IPS-20b (cell line): ENCODE data around the gene TMEM131.

Source experiments
- H3K27ac ChIP-seq: one replicate; pipeline ENCODE4 v1.5.1; 2013; ENCODE audit warnings: low read length
- H3K27me3 ChIP-seq: 2 replicates; pipeline ENCODE4 v1.6.1; 2013; ENCODE audit warnings: mild to moderate bottlenecking, low read length, inconsistent platforms; ENCODE audit not compliant: insufficient read depth
- H3K36me3 ChIP-seq: 2 replicates; pipeline ENCODE4 v1.6.1; 2013; ENCODE audit warnings: low read depth, mild to moderate bottlenecking, inconsistent platforms, low read length, moderate library complexity; ENCODE audit not compliant: insufficient read depth
- H3K4me1 ChIP-seq: 2 replicates; pipeline ENCODE4 v1.6.1; 2013; ENCODE audit warnings: mild to moderate bottlenecking, control low read depth, inconsistent platforms, low read length, moderate library complexity; ENCODE audit not compliant: insufficient read depth
- H3K4me3 ChIP-seq: 2 replicates; pipeline ENCODE4 v1.5.1; 2013; ENCODE audit warnings: mild to moderate bottlenecking, low read length, inconsistent platforms
- H3K9ac ChIP-seq: 2 replicates; pipeline ENCODE4 v1.6.1; 2013; ENCODE audit warnings: low read depth, mild to moderate bottlenecking, inconsistent platforms, low read length, moderate library complexity
- H3K9me3 ChIP-seq: 2 replicates; pipeline ENCODE4 v1.6.1; 2013; ENCODE audit warnings: mild to moderate bottlenecking, low read depth, low read length, inconsistent platforms; ENCODE audit not compliant: insufficient read depth

TMEM131 gene

GRCh38 chr2:97760480-97761049 is 235.2 kb downstream of the TMEM131 start:
- H3K9ac ChIP-seq = no peak overlapping the region
- H3K27me3 ChIP-seq = no peaks in the 10 kb centered on the region
- H3K4me3 ChIP-seq = no peak overlapping the region
- H3K27ac ChIP-seq = no peak overlapping the region
- no peaks in the 10 kb centered on the region for H3K9me3 ChIP-seq
- H3K4me1 ChIP-seq = no peaks in the 10 kb centered on the region
- H3K36me3 ChIP-seq = peaks cover 56% of the 10 kb centered on the region

- H3K27ac ChIP-seq = no peak overlapping the region
- peaks cover 51% of the 10 kb centered on the region for H3K36me3 ChIP-seq
- H3K4me3 ChIP-seq = no peak overlapping the region
- H3K27me3 ChIP-seq = no peaks in the 10 kb centered on the region
- H3K9me3 ChIP-seq = no peaks in the 10 kb centered on the region
- no peaks in the 10 kb centered on the region for H3K4me1 ChIP-seq
- H3K9ac ChIP-seq = no peak overlapping the region
Measured at GRCh38 chr2:97759727-97760407, 235.9 kb downstream of the TMEM131 start.

- Histone ChIP-seq H3K4me1 (no peaks in the 10 kb centered on the region), H3K9me3 (no peaks in the 10 kb centered on the region), H3K4me3 (no peak overlapping the region), H3K27me3 (no peaks in the 10 kb centered on the region), H3K9ac (no peak overlapping the region), H3K27ac (no peak overlapping the region), H3K36me3 (peaks cover 51% of the 10 kb centered on the region)
Measured at GRCh38 chr2:97758131-97758705, 237.5 kb downstream of the TMEM131 start.

GRCh38 chr2:97757062-97757461 is 238.7 kb downstream of the TMEM131 start:
- Histone ChIP-seq H3K27me3 (no peaks in the 10 kb centered on the region), H3K4me1 (peaks cover 2% of the 10 kb centered on the region; the same call in 1 of the 2 replicates), H3K27ac (no peak overlapping the region), H3K36me3 (peaks cover 44% of the 10 kb centered on the region), H3K9ac (no peak overlapping the region), H3K9me3 (no peaks in the 10 kb centered on the region), H3K4me3 (no peak overlapping the region)

- Histone ChIP-seq H3K9me3 (no peaks in the 10 kb centered on the region), H3K27ac (no peak overlapping the region), H3K27me3 (no peaks in the 10 kb centered on the region), H3K4me1 (peaks cover 9% of the 10 kb centered on the region; the same call in 1 of the 2 replicates), H3K4me3 (no peak overlapping the region), H3K36me3 (peaks cover 35% of the 10 kb centered on the region), H3K9ac (no peak overlapping the region)
Measured at GRCh38 chr2:97755491-97755890, 240.3 kb downstream of the TMEM131 start.

GRCh38 chr2:97754690-97755346 is 240.9 kb downstream of the TMEM131 start:
- Histone ChIP-seq H3K27ac (no peak overlapping the region), H3K27me3 (no peaks in the 10 kb centered on the region), H3K4me3 (no peak overlapping the region), H3K9me3 (no peaks in the 10 kb centered on the region), H3K9ac (no peak overlapping the region), H3K4me1 (peaks cover 9% of the 10 kb centered on the region; the same call in 1 of the 2 replicates), H3K36me3 (peaks cover 28% of the 10 kb centered on the region)

- Histone ChIP-seq H3K9me3 (no peaks in the 10 kb centered on the region), H3K4me1 (peaks cover 9% of the 10 kb centered on the region; the same call in 1 of the 2 replicates), H3K4me3 (no peak overlapping the region), H3K27me3 (no peaks in the 10 kb centered on the region), H3K36me3 (peaks cover 10% of the 10 kb centered on the region), H3K9ac (no peak overlapping the region), H3K27ac (no peak overlapping the region)
Measured at GRCh38 chr2:97752342-97753334, 243.1 kb downstream of the TMEM131 start.

- no peak overlapping the region for H3K27ac ChIP-seq
Measured at GRCh38 chr2:97751752-97752151, 244.0 kb downstream of the TMEM131 start.

GRCh38 chr2:97750017-97750416 is 245.7 kb downstream of the TMEM131 start:
- no peaks in the 10 kb centered on the region for H3K27me3 ChIP-seq
- peaks cover 9% of the 10 kb centered on the region; the same call in 1 of the 2 replicates for H3K4me1 ChIP-seq
- no peaks in the 10 kb centered on the region for H3K36me3 ChIP-seq
- H3K9ac ChIP-seq = no peak overlapping the region
- no peak overlapping the region for H3K4me3 ChIP-seq
- no peaks in the 10 kb centered on the region for H3K9me3 ChIP-seq
- H3K27ac ChIP-seq = no peak overlapping the region

More at GRCh38 chr2:97751752-97752151, 244.0 kb downstream of the TMEM131 start:
- Histone ChIP-seq H3K4me3 (no peak overlapping the region), H3K36me3 (peaks cover 4% of the 10 kb centered on the region), H3K9ac (no peak overlapping the region), H3K4me1 (peaks cover 9% of the 10 kb centered on the region; the same call in 1 of the 2 replicates), H3K27me3 (no peaks in the 10 kb centered on the region), H3K9me3 (no peaks in the 10 kb centered on the region)

- Histone ChIP-seq H3K9ac (no peak overlapping the region), H3K9me3 (no peaks in the 10 kb centered on the region), H3K27ac (no peak overlapping the region), H3K4me3 (no peak overlapping the region), H3K27me3 (no peaks in the 10 kb centered on the region), H3K4me1 (peaks cover 9% of the 10 kb centered on the region; the same call in 1 of the 2 replicates), H3K36me3 (no peaks in the 10 kb centered on the region)
Measured at GRCh38 chr2:97749581-97749980, 246.2 kb downstream of the TMEM131 start.

- no peak overlapping the region for H3K27ac ChIP-seq
- no peaks in the 10 kb centered on the region for H3K36me3 ChIP-seq
- peaks cover 9% of the 10 kb centered on the region; the same call in 1 of the 2 replicates for H3K4me1 ChIP-seq
- no peak overlapping the region for H3K4me3 ChIP-seq
- no peak overlapping the region for H3K9ac ChIP-seq
- H3K9me3 ChIP-seq = no peaks in the 10 kb centered on the region
- H3K27me3 ChIP-seq = no peaks in the 10 kb centered on the region
Measured at GRCh38 chr2:97747716-97748115, 248.0 kb downstream of the TMEM131 start.
